HG03064 (cell line): ENCODE measurements around the gene LMNTD2.
"Not testable (repeated sequence)": the region's sequence is repeated elsewhere in the genome, so short reads cannot be mapped to it uniquely, and the experiment has no call there.

Source experiments
- ATAC-seq: cut with Tn5 transposase; IDR thresholded peaks from one replicate; pipeline ENCODE4 v1.9.1; 2021; ENCODE audit warnings: low read depth; ENCODE audit not compliant: unreplicated experiment

LMNTD2 gene

GRCh38 chr11:587546-587945 lies 27.0 kb upstream of the LMNTD2 start:
- no peak for ATAC-seq

GRCh38 chr11:586376-587316 lies 26.1 kb upstream of the LMNTD2 start:
- no peak for ATAC-seq

GRCh38 chr11:584287-584686 lies 23.7 kb upstream of the LMNTD2 start:
- ATAC-seq: no peak

GRCh38 chr11:581752-582151 lies 21.2 kb upstream of the LMNTD2 start:
- no peak for ATAC-seq

- no peak for ATAC-seq
Measured at GRCh38 chr11:581342-581741, 20.8 kb upstream of the LMNTD2 start.

GRCh38 chr11:579830-580601 lies 19.5 kb upstream of the LMNTD2 start:
- no peak for ATAC-seq

GRCh38 chr11:578276-579035 lies 17.9 kb upstream of the LMNTD2 start:
- no peak for ATAC-seq

- ATAC-seq: no peak
Measured at GRCh38 chr11:577611-577894, 17.0 kb upstream of the LMNTD2 start.

- no peak for ATAC-seq
Measured at GRCh38 chr11:576811-577610, 16.5 kb upstream of the LMNTD2 start.

- ATAC-seq: peak; percentile 70
Measured at GRCh38 chr11:575996-576768, 15.6 kb upstream of the LMNTD2 start, which contains the start of gene PHRF1. TSS of gene PHRF1 (plus strand) at chr11:576470. CDS start at chr11:581513, 5,043 bp downstream.

- no peak for ATAC-seq
Measured at GRCh38 chr11:575313-575995, 14.9 kb upstream of the LMNTD2 start.

GRCh38 chr11:574632-575312 lies 14.2 kb upstream of the LMNTD2 start:
- no peak for ATAC-seq

- ATAC-seq: not testable (repeated sequence)
Measured at GRCh38 chr11:574031-574570, 13.6 kb upstream of the LMNTD2 start.

- ATAC-seq: no peak
Measured at GRCh38 chr11:573146-573759, 12.7 kb upstream of the LMNTD2 start.

- no peak for ATAC-seq
Measured at GRCh38 chr11:571802-572185, 11.3 kb upstream of the LMNTD2 start.

GRCh38 chr11:569158-569885 lies 8.8 kb upstream of the LMNTD2 start:
- ATAC-seq: no peak
